GM19043 (cell line): ENCODE results near the gene GGT5.
"Not testable (repeated sequence)": the region's sequence is repeated elsewhere in the genome, so short reads cannot be mapped to it uniquely, and the experiment has no call there.

Source experiments
- ATAC-seq: cut with Tn5 transposase; IDR thresholded peaks from one replicate; pipeline ENCODE4 v1.9.1; 2021; ENCODE audit warnings: low read depth; ENCODE audit not compliant: unreplicated experiment

Gene GGT5

DNA sequence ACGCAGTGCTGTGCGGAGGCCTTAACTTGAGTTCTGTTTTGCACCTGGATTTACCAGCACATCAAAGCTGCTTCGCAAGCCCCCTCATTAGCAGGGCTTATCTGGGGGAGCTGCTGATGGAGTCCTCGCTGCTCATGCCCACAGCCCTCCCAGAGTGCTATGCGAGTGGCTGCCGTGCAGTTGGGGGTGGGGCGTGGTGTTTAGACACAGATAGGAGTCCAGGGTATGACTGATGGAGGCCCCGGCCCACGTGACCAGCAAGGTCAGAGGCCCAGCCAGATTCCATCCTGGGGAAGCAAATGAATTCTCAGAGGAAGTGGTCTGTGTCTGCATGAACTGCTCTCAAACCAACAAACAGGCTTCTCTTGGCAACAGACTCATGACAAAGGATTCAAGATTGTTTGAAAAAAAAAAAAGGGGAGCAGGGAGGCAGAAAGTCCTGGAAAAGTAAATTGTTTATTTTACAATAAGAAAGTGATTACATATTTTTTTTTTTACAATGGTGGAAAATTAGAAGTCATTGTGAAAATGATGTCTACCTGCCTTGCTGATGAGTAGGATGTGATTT is 19.5 kb upstream of the GGT5 start:
- not testable (repeated sequence) for ATAC-seq

DNA sequence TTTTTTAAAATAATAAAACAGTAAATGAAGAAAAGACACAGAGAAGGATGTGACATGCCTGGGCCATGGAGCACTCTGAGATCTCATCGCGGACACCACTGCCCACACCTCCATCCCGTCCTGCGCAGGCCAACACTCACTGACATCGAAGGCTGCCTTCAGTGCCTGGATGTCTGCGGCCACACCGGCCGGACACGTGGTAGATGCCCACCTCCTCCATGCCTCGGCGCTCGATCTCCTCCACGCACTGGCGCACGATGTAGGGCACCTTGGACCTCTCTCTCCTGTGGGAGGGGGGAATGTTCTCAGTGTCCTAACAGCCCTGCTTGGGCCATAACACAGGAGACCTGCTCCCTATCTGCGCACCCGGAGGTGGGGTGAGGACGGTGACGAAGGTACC is 18.6 kb upstream of the GGT5 start:
- not testable (repeated sequence) for ATAC-seq

DNA sequence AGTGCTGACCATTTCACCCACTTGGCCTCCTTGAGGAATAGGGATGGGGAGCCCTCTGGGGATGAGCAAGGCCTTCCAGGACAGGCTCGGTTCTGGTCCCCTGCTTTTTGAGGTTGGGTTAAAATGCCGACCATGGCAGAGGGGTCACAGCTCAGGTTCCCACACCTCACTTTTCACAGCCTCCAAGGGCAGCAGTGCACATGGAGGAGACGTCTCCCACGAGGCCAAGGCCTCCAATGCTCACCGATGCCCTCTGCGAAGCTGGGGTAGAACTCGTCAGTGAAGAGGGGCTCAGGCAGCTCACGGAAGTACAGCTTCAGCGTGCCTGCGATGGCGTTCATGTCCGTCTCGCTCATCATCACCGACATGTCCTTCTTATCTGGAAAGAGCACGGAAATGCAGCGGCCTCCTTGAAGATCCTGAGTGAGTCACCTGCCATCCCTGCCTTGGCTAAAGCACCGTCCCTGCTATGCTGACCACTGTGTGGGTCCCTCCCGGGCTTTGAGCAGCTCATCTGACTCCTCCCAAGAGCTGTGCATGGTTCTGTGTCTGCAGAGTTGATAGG is 17.4 kb upstream of the GGT5 start:
- ATAC-seq, result not testable (repeated sequence)

DNA sequence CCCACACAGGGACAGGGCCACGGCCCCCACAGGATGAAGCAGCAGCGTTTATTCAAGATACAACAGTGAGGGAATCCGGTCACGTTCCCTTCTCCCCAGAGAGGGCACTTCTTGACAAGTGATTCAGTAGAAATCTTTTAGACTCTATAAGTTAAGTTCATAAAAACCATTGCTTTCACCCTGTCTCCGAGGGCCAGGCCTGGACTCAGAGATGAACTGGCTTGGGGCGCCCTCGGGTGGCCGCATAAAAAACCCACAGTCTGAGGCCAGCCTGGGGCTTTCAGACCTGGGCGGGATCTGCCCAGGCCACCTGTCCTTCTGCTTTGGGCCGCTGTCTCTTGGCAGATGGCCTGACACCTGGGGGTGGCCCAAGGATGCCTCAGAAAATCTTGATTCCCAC is 14.6 kb upstream of the GGT5 start:
- not testable (repeated sequence) for ATAC-seq

DNA sequence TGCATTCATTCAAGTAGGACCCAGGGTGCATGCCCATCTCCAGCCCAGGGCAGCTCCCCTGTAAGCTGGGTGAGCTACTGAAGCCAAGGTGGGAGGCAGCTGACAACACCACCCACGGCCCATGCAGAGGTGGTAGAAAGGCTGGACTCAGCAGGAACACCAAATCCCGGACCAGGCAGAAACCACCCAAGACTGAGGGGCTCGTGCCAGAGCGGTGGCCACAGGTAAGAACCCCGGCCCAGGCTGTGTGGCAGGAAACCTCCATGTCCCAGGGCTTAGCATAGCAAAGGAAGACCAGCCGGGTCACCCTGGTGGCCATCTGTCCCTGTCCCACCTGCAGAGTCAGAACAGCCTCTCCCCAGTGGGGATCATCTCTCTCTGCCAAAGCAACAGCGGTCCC is 11.9 kb upstream of the GGT5 start:
- ATAC-seq, result not testable (repeated sequence)

DNA sequence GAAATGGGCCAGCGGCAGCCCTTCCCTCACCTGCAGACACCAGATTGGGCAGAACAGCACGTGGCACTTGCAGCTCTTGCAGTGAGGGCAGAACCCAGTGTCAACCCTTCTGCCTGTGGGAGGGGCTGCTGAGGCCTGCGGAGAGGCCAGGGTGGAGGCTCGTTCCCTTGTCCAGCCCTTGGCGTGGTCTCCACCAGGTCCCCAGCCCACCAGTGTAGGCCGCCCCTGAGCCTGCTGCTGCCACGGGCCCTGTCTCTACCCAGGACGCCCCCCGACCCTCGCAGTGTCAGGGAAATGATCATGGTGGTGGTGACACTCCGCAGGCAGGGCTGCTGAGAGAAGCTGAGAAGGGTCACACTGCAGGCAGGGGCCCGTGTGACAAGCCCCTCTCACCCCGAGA is 11.3 kb upstream of the GGT5 start:
- not testable (repeated sequence) for ATAC-seq

DNA sequence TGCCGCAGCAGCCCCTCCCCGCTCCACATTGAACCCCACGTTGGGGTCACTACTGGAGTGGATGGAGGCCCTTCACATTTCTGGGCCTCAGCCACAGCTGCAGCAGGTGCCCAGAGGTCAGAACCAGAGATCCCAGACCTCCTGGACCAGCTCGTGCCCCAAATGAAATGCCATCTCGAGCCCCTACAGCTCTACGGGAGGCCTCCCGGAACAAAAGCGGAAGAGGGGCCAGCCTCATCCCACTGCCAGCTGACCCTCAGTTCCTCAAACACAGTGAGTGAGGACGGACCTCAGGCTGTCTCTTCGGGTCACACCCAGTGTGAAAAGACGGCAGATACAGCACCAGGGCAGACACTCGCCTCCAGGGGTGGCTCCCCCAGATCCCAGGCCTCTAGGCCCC is 8.2 kb upstream of the GGT5 start:
- ATAC-seq, result not testable (repeated sequence)

DNA sequence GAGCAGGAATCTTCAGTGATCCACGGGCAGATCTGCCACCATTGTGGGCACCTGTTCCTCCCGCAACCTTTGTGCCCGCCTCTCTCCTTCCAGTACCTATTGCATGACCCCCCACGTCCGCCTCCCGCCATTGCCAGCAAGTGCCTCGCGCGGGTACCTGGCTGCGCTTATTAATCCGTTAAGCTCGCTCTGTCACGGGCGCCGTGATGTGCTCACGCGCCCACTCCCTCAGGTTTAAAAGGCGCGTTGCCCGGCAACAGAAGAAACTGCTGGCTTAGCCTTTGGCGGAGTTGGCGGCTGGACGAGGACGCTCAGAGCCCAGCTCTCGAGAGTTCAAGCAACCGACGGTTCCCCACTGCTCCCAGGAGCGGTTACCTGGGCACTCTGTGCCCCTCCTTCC is 6.4 kb upstream of the GGT5 start:
- ATAC-seq, result not testable (repeated sequence)

DNA sequence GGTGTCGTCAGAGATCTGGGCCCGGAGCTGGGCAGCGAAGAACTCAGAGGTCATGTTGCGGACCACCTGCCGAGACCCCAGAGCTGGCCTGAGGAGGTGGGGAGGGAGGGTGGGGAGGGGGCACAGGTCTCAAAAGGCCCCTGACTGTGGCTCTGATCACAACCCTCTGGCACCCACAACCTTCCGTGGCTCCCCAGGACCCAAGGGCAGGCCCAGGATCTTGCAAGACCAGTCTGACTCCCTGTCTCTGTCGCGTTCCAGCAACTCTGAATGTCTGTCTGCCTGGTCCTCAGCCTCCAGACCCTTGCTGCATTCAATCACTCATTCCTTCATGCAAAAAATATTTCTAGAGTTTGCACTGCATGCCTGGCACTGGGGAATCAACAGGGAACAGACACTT is 4.5 kb upstream of the GGT5 start:
- not testable (repeated sequence) for ATAC-seq

DNA sequence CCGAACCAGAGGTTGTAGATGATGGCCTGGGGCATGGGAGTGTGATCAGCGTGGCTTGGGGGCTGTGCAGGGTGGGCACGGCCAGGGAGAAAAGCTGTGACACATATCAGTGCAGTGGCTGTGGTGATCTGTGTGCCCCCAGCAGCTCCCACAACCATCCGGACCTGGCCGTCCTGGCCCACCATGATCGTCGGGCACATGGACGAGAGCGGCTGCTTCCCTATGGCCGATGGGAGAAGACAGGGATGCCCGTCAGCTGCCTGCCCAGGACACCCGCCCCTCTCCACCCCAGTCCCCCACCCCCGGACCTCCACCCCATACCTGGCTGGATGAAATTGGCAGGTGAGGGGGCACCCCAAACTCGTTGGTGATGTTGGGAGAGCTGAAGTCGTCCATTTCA is 3.7 kb upstream of the GGT5 start:
- ATAC-seq, result not testable (repeated sequence)

DNA sequence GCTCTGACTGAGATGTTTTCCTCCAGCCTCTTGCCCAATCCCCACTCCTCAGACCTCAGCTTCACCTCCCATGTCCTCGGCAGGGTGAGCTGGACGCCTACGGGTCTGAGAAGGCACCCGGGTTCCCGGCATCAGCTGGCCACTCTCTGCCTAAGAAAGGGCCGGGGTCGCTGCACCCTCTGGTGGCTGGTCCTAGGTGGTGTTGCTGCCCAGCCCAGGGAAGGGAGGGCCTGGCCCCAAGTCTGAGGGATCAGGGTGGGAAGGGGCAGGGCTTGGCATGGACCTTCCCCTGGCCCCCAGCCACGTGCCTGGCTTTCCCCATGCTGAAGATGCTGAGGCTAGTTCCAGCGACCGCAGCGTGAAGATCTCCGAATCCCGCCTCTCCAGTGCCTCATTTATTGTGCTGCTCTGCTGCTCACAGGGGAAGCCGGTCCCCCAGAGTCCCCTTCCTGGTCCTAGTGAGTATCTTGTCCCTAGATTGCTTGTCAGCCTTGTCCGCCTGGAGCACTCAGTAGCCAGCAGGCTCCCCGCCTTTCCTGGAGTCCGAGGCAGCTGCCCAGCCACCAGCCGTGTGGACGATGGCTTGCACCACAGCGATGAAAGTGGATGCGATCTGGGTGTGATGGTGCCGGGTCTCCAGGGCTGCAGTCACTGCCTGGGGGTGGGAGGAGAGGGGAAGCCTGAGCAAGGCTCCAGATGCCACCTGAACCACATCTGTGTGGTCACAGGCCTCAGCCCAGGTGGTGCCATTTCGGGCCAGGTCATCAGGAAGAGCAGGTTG is 2.9 kb upstream of the GGT5 start:
- ATAC-seq, result no peak

DNA sequence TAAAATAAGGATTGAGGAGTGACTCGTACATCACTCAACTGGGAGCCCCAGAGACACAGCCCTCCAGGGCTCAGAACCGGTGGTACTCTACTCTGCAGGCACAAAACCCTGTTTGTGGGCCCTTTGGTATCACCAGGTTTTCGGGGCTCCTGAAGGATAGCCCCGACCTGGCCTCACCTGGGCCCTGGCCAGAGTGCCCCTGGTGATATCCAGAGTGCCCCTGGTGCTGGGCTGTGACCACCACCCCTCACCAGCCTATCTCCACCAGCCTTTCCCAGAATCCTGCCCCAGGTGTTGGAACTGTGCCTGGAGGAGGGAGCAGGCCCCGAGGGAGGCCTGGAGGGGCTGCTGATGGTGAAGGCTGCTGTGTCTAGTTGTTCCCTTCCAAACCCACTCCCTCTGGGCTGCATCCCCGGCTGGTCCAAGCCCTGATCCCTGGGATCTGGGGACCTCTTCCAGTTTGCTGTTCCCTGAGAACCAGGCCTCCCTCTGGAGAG is 2.2 kb upstream of the GGT5 start:
- no peak for ATAC-seq

DNA sequence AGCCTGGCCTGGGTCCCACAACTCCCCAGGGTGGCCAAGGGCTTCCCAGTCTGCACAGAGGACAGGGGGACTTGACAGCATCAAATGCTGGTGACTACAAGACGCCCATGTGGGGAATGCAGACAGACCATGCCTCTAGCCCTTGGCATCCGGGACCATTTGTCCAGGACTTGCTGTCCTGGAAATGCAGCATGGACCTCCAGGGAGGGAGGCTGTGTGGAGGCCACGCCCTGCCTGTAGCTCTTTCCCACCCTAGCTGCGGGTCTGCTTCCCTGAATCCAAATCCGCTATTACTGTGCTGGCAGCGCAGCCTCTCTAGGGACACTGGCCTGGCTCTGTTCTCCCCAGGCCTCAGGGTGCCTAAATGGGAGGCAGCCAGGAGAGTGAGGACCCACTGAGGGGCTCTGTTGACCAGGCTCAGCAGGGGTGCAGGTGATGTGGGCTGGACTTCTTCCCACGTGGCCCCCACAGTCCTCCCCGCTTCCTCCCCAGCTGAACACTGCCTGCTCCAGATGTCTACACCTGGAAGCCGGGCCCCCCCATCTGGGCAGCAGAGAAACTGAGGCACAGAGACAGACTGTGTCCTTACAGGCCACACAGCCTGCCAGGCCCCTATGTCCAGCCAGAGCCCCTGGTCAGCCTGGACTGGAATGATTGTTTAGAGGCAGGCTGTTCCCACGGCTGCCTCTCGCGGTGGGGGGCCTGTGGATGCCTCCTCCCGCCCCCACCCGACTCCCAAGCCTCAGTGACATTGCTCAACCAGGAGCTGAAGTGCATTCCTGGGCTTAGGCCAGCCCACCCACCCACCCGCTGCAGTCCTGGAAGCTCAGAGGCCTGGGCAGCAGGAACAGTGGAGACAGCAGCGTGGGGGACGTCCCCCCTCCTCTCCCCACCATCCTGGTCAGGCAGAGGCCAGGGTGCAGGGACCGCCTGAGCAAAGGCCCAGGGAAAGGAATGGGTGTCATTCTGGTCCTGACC is 991 bp upstream of the GGT5 start:
- not testable (repeated sequence) for ATAC-seq

DNA sequence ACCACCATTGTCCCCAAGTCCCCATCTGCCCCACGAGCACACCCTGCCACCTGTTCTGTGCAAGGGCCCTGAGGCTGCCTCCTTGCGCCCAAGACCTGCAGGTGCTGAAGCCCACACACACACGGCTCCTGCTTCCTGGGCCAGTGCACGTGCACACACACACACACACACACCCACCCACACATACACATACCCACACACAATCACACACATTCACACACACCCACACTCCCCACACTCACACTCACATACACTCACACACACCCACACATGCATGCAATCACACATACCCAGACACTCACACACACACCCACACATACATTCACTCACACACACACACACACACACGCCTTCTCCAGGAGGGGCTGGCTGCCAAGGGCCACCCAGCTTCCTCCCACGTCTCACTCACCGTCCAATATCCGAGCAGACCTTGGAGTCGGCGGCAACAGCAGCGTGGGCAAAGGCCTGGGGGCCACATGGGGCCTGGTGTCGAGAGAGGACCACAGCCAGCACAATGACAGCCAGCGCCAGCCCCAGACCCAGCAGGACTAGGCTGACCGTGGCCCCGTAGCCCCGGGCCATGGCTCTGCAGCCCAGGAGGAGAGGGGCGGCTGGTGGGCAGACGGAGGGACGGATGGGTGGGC is 616 bp downstream of the GGT5 start:
- no peak for ATAC-seq

DNA sequence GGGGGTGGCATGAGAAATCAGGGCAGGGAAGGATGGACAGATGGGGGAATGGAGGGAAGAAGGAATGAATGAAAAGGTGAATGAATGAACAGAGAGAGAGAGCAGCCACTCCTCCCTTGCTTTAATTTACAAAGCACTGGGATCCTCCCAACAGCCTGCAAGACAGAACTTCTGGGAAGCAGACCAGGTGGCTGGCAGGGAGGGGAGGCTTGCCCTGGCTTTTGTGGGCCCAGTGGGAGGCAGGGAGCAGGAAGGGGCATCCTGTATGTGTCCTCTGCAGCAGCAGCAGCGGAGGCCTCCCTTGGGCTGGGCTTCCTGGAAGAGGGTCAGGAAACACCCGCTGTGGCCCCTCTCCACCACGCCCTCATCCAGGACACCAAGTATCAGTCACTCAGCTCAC is 1.5 kb downstream of the GGT5 start:
- ATAC-seq, result not testable (repeated sequence)

DNA sequence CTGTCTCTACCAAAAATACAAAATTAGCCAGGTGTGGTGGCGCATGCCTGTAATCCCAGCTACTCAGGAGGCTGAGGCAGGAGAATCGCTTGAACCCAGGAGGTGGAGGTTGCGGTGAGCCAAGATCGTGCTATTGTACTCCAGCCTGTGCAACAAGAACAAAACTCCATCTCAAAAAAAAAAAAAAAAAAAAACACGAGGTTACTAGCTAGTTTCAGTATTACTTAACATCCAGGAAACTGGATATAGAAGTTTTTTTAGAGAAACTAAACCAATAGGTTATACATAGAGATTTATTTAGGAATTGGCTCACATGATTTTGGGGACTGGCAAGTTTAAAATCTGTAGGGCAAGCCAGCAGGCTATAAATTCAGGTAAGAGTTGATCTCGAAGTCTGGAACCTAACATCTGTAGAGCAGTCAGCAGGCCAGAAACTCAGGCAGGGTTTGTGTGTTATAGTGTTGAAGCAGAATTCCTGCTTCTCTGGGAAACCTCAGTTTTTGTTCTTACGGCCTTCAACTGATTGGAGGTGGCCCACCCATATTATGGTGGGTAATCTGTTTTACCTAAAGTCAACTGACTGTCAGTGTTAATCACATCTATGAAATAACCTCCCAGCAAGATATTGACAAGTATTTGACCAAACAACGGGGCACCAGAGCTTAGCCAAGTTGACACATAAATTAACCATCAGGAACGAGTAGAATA is 3.7 kb downstream of the GGT5 start:
- ATAC-seq, result not testable (repeated sequence)

DNA sequence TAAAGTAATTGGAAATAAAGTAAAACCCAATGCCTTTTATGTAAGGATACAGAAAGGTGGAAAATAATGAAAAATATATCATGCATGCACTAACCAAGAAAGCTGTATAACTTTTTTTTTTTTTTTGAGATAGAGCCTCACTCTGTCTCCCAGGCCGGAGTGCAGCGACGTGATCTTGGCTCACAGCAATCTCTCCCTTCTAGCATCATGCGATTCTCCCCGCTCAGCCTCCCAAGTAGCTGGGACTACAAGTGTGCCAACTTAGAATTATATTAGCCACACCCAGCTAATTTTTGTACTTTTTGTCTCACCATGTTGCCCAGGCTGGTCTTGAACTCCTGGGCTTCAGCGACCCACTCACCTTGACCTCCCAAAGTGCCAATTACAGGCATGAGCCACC is 4.5 kb downstream of the GGT5 start:
- ATAC-seq, result no peak

DNA sequence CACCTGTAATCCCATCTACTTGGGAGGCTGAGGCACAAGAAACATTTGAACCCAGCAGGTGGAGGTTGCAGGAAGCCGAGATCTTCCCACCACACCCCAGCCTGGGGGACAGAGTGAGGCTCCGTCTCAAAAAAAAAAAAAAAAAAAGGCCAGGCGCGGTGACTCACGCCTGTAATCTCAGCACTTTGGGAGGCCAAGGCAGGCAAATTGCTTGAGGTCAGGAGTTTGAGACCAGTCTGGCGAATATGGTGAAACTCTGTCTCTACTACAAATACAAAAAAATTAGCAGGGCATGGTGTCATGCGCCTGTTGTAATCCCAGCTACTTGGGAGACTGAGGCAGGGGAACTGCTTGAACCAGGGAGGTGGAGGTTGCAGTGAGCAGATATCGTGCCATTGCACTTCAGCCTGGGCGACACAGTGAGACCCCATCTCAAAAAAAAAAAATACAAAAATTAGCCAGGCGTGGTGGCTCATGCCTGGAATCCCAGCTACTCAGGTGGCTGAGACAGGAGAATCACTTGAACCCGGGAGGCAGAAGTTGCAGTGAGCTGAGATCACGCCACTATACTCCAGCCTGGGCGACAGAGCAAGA is 6.7 kb downstream of the GGT5 start:
- ATAC-seq, result not testable (repeated sequence)

DNA sequence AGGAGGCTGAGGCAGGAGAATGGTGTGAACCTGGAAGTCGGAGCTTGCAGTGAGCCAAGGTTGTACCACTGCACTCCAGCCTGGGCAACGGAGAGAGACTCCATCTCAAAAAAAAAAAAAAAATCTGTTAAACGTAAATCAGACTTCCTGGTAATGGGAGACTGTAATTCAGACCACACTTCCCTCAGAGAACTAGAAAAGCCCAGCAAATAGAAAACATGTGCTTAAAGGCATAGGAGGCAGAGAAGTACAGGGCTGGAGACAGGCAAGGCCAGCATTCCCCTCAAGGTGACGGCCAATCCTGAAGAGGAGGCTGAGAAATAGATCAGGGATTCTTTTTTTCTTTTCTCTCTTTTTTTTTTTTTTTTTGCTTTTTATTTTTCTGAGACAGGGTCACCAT is 8.2 kb downstream of the GGT5 start:
- ATAC-seq, result no peak
